ENCODE results near the gene LRRC25.

LRRC25 gene

GRCh38 chr19:18418029-18418482, 20.6 kb upstream of the LRRC25 start:
- peak overlapping the region; percentile 67 for H3K4me2 ChIP-seq (ENCODE audit: low read length, poor library complexity, severe bottlenecking)
- H3K4ac ChIP-seq (ENCODE audit: low read depth in 1 of 2, low read length in 2 of 2) = peak overlapping the region; percentile 95 to 97
- H3K4me3 ChIP-seq (ENCODE audit: insufficient read depth in 1 of 2, low read depth in 1 of 2, low read length in 2 of 2) = peak overlapping the region; percentile 41 to 73
- H2BK120ac ChIP-seq (ENCODE audit: low read depth, low read length) = peak overlapping the region; percentile 95
- H3K9ac ChIP-seq (ENCODE audit: low read length) = peak overlapping the region; percentile 95
- H3K4me1 ChIP-seq (ENCODE audit: control insufficient read depth, insufficient read depth, low read depth, low read length) = peaks cover 66% of the 10 kb centered on the region
- no peak overlapping the region for H2AFZ ChIP-seq (ENCODE audit: low read depth, low read length)
- H3K27ac ChIP-seq (ENCODE audit: low read length, poor library complexity, severe bottlenecking) = peak overlapping the region; percentile 84
- H3K79me1 ChIP-seq (replicated peaks; ENCODE audit: low read length, poor library complexity, severe bottlenecking) = peaks cover under 1% of the 10 kb centered on the region
- peaks cover 0 to 7% of the 10 kb centered on the region in 2 experiments for H3K36me3 ChIP-seq (ENCODE audit: control insufficient read depth in 1 of 2, insufficient read depth in 2 of 2, low read depth in 1 of 2, low read length in 2 of 2)
- H2AK5ac ChIP-seq (ENCODE audit: low read length, severe bottlenecking) = peak overlapping the region; percentile 96
- no peaks in the 10 kb centered on the region for H3K27me3 ChIP-seq (ENCODE audit: control insufficient read depth in 1 of 2, insufficient read depth in 1 of 2, low read length in 2 of 2)
- DNase-seq = no peak
- H2BK15ac ChIP-seq (ENCODE audit: low read depth, poor library complexity, severe bottlenecking) = peak overlapping the region; percentile 92
- H4K8ac ChIP-seq (ENCODE audit: low read length) = peak overlapping the region; percentile 100
- peak overlapping the region in 1 of 2 experiments; percentile 98 for H3K14ac ChIP-seq (ENCODE audit: low read length in 2 of 2)
- H4K91ac ChIP-seq (ENCODE audit: low read length) = peak overlapping the region; percentile 99
- H2BK12ac ChIP-seq (ENCODE audit: low read length in 2 of 2) = peak overlapping the region; percentile 99 to 100
- WGBS = 10% methylated on average over 27 of the region's 30 CpGs
- H3K9me3 ChIP-seq (ENCODE audit: control insufficient read depth, low read length) = no peaks in the 10 kb centered on the region
- H2BK5ac ChIP-seq (ENCODE audit: low read depth, low read length, poor library complexity, severe bottlenecking) = peak overlapping the region; percentile 35
- H3K23ac ChIP-seq (ENCODE audit: low read length in 2 of 2) = peak overlapping the region in 1 of 2 experiments; percentile 62
- H3K18ac ChIP-seq (ENCODE audit: low read depth in 1 of 2, low read length in 2 of 2) = peak overlapping the region; percentile 98 to 100

- WGBS = under 1% methylated on average over 28 of the region's 53 CpGs
- no peaks in the 10 kb centered on the region for H3K79me1 ChIP-seq (replicated peaks; ENCODE audit: low read length, poor library complexity, severe bottlenecking)
- H3K9ac ChIP-seq (ENCODE audit: low read length) = peak overlapping the region; percentile 95
- H3K4me3 ChIP-seq (ENCODE audit: insufficient read depth in 1 of 2, low read depth in 1 of 2, low read length in 2 of 2) = peak overlapping the region; percentile 49 to 75
- H2AFZ ChIP-seq (ENCODE audit: low read depth, low read length) = peak overlapping the region; percentile 39
- peak overlapping the region; percentile 100 for H4K91ac ChIP-seq (ENCODE audit: low read length)
- peak overlapping the region in 1 of 2 experiments; percentile 98 for H3K14ac ChIP-seq (ENCODE audit: low read length in 2 of 2)
- peak overlapping the region in 1 of 2 experiments; percentile 95 for H3K23ac ChIP-seq (ENCODE audit: low read length in 2 of 2)
- H3K36me3 ChIP-seq (ENCODE audit: control insufficient read depth in 1 of 2, insufficient read depth in 2 of 2, low read depth in 1 of 2, low read length in 2 of 2) = peaks cover 0 to under 1% of the 10 kb centered on the region in 2 experiments
- H3K27ac ChIP-seq (ENCODE audit: low read length, poor library complexity, severe bottlenecking) = peak overlapping the region; percentile 93
- H2AK5ac ChIP-seq (ENCODE audit: low read length, severe bottlenecking) = peak overlapping the region; percentile 96
- H3K9me3 ChIP-seq (ENCODE audit: control insufficient read depth, low read length) = no peaks in the 10 kb centered on the region
- H4K8ac ChIP-seq (ENCODE audit: low read length) = peak overlapping the region; percentile 100
- H3K18ac ChIP-seq (ENCODE audit: low read depth in 1 of 2, low read length in 2 of 2) = peak overlapping the region; percentile 98 to 100
- peak overlapping the region; percentile 96 for H2BK120ac ChIP-seq (ENCODE audit: low read depth, low read length)
- H3K4me1 ChIP-seq (ENCODE audit: control insufficient read depth, insufficient read depth, low read depth, low read length) = peaks cover 67% of the 10 kb centered on the region
- H2BK12ac ChIP-seq (ENCODE audit: low read length in 2 of 2) = peak overlapping the region; percentile 99 to 100
- peak; percentile 93 for DNase-seq
- H3K4ac ChIP-seq (ENCODE audit: low read depth in 1 of 2, low read length in 2 of 2) = peak overlapping the region; percentile 97 to 99
- H3K27me3 ChIP-seq (ENCODE audit: control insufficient read depth in 1 of 2, insufficient read depth in 1 of 2, low read length in 2 of 2) = no peaks in the 10 kb centered on the region
- peak overlapping the region; percentile 92 for H2BK15ac ChIP-seq (ENCODE audit: low read depth, poor library complexity, severe bottlenecking)
- peak overlapping the region; percentile 88 for H2BK5ac ChIP-seq (ENCODE audit: low read depth, low read length, poor library complexity, severe bottlenecking)
- peak overlapping the region; percentile 67 for H3K4me2 ChIP-seq (ENCODE audit: low read length, poor library complexity, severe bottlenecking)
Observed at GRCh38 chr19:18417250-18418028, 20.0 kb upstream of the LRRC25 start.

- Histone ChIP-seq H3K18ac (ENCODE audit: low read depth in 1 of 2, low read length in 2 of 2) (peak overlapping the region; percentile 89 to 97), H2BK120ac (ENCODE audit: low read depth, low read length) (peak overlapping the region; percentile 96), H3K4me2 (ENCODE audit: low read length, poor library complexity, severe bottlenecking) (peak overlapping the region; percentile 62), H3K23ac (ENCODE audit: low read length in 2 of 2) (peak overlapping the region in 1 of 2 experiments; percentile 95), H3K4me1 (ENCODE audit: control insufficient read depth, insufficient read depth, low read depth, low read length) (peaks cover 65% of the 10 kb centered on the region), H3K36me3 (ENCODE audit: control insufficient read depth in 1 of 2, insufficient read depth in 2 of 2, low read depth in 1 of 2, low read length in 2 of 2) (no peaks in the 10 kb centered on the region), H3K4ac (ENCODE audit: low read depth in 1 of 2, low read length in 2 of 2) (peak overlapping the region; percentile 93 to 99), H2BK5ac (ENCODE audit: low read depth, low read length, poor library complexity, severe bottlenecking) (peak overlapping the region; percentile 88), H3K9me3 (ENCODE audit: control insufficient read depth, low read length) (no peaks in the 10 kb centered on the region), H3K27ac (ENCODE audit: low read length, poor library complexity, severe bottlenecking) (peak overlapping the region; percentile 93), H2AK5ac (ENCODE audit: low read length, severe bottlenecking) (peak overlapping the region; percentile 93), H3K4me3 (ENCODE audit: insufficient read depth in 1 of 2, low read depth in 1 of 2, low read length in 2 of 2) (peak overlapping the region; percentile 49 to 75), H2BK15ac (ENCODE audit: low read depth, poor library complexity, severe bottlenecking) (peak overlapping the region; percentile 98), H4K8ac (ENCODE audit: low read length) (peak overlapping the region; percentile 82), H4K91ac (ENCODE audit: low read length) (peak overlapping the region; percentile 100), H3K79me1 (replicated peaks; ENCODE audit: low read length, poor library complexity, severe bottlenecking) (no peaks in the 10 kb centered on the region), H3K27me3 (ENCODE audit: control insufficient read depth in 1 of 2, insufficient read depth in 1 of 2, low read length in 2 of 2) (no peaks in the 10 kb centered on the region), H3K9ac (ENCODE audit: low read length) (peak overlapping the region; percentile 95), H2AFZ (ENCODE audit: low read depth, low read length) (peak overlapping the region; percentile 39), H3K14ac (ENCODE audit: low read length in 2 of 2) (peak overlapping the region in 1 of 2 experiments; percentile 97), H2BK12ac (ENCODE audit: low read length in 2 of 2) (peak overlapping the region; percentile 46 to 98)
- peak; percentile 97 for DNase-seq
- under 1% methylated on average over 44 of the region's 44 CpGs for WGBS
Observed at GRCh38 chr19:18416778-18417249, 19.4 kb upstream of the LRRC25 start.
